HG03439 (cell line): ENCODE measurements around the gene PHKA1.
"Not testable (repeated sequence)": the region's sequence is repeated elsewhere in the genome, so short reads cannot be mapped to it uniquely, and the experiment has no call there.

Experiments
- ATAC-seq: cut with Tn5 transposase; IDR thresholded peaks from one replicate; pipeline ENCODE4 v1.9.1; 2021; ENCODE audit warnings: mild to moderate bottlenecking, moderate library complexity; ENCODE audit not compliant: unreplicated experiment

Gene PHKA1

DNA sequence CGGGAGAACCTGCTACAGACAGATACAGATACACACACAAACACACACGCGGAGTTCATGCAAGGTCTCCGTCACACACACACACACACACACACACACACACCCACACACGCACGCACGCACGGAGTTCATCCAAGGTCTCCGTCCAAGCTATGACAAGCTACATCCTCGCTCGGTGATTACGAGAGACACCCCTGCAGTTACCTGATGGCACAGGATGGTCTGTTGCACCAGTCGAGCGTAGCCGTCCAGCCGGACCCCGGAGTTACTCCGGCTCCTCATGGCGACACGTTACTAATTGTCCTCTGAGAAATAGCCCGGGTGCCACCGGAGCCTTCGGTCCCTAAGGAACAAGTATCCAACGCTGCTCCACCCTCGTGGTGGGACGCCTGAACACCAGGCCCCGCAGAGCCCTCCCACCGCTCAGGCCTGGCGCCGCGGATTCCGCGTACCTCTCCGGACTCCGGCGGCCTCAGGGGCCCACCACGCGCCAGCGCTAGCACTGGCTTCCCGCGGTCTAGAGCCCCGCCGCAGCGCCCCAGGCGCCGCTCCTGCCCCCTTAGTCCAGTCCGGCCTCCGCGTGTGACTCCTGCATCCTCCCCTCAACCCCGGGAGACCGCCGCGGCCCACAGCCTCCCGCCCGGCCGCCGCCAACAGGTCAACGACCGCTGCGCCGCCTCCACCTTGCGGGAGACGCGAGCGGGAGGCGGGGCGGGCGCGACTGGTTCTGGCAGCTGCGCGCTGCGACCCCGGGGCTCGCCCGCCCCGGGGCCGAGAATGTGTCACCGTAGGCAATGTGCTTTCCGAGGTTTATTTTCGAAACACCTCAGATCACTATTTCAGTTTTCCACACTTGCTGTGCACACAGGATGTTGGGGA lies at the start of gene PHKA1:
Gene PHKA1, minus strand, starts transcription at position 708 of the 879 bp plus-strand sequence. Its CDS starts 426 bp downstream, at position 282.
- peak; percentile 64 for ATAC-seq

GRCh38 chrX:72760454-72760853 lies 46.3 kb upstream of the PHKA1 start:
- ATAC-seq: not testable (repeated sequence)

DNA sequence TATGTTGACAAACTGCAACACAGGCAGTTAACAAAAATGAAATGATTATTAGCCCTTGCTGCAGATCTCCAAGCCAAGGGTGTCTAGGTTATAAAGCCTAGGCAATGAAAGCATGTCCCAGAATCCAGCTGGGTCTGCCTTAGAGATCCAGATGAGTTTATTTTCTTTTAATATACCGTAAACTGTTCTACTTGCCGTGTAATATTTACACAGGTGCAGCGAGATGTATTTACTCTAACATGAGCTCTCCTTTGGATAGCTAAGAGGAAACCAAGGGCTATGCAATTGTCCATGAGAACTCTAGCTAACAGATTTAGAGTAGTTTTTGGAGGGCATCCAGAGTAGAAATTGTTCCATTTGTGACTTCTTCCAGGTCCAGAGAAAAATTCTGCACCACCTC lies 34.4 kb upstream of the PHKA1 start:
- not testable (repeated sequence) for ATAC-seq

- not testable (repeated sequence) for ATAC-seq
These were observed 31.4 kb upstream of the PHKA1 start for GRCh38 chrX:72745546-72745945.

DNA sequence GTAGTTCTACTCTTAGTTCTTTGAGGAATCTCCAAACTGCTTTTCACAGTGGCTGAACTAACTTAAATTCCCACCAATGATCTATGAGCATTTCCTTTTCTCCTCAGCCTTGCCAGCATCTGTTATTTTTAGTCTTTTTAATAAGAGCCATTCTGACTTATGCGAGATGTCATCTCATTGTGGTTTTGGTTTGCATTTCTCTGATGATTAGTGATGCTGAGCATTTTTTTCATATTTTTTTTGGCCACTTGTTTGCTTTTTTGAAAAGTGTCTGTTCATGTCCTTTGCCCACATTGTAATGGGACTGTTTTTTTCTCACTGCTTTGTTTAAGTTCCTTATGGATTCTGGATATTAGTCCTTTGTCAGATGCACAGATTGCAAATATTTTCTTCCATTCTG lies 21.5 kb upstream of the PHKA1 start:
- no peak for ATAC-seq

GRCh38 chrX:72733636-72734035 lies 19.5 kb upstream of the PHKA1 start:
- not testable (repeated sequence) for ATAC-seq

- no peak for ATAC-seq
These were observed 13.7 kb upstream of the PHKA1 start for GRCh38 chrX:72727846-72728245.

DNA sequence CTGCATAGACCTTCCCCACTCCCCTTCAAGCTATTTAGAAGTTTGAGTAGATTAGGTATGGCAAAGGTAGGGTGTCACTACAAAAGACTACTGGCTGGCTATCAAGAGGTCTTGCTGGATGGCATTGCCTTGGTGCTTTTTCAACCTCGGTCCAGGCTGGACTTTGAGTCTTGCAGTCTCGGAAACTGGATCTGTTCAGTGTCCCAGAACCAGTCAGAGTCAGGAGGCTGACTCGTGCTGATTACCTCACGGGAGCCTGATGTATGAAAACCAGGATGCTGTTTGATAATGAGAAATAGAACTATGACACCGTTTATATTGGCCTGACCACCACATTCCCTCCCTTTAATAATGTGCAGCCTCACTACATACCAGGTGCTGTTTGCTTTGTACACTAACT lies 2.7 kb upstream of the PHKA1 start:
- ATAC-seq: no peak

DNA sequence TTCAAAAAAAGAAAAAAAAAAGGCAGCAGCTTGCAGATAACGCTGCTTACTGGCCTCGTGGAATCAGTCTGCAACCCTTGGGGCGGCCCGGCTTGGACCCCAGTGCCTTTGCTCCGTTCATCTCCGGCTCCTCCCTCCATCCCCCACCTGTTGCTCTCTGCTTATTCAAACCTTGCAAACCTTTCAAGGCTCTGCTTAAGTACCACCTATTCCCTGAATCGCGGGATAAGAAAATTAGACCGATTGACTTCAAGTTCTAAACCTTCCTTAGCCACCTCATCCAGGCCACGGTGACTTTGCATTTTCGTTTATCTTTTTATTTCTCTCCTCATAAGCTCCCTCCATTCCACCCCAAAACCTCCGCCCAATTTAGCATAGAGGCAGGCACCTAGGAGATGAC lies 1.4 kb upstream of the PHKA1 start:
- no peak for ATAC-seq

- ATAC-seq: no peak
These were observed 391 bp upstream of the PHKA1 start for GRCh38 chrX:72714478-72714916.

DNA sequence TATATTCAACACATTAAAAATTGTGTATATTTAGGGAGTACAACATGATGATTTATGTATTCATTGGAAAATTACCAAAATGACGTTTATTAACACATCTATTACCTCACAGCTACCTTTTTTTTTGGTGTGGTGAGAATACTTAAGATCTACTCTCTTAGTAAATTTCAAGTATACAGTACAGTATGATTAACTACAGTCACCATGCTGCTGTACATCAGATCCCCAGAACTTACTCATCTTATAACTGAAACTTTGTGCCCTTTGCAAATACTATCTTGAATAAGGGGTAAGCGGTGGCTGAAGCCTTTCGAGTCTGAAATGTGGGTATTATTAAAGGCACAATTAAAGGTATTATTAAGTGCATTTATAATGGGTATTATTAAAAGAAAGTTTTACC lies 976 bp downstream of the PHKA1 start:
- no peak for ATAC-seq

DNA sequence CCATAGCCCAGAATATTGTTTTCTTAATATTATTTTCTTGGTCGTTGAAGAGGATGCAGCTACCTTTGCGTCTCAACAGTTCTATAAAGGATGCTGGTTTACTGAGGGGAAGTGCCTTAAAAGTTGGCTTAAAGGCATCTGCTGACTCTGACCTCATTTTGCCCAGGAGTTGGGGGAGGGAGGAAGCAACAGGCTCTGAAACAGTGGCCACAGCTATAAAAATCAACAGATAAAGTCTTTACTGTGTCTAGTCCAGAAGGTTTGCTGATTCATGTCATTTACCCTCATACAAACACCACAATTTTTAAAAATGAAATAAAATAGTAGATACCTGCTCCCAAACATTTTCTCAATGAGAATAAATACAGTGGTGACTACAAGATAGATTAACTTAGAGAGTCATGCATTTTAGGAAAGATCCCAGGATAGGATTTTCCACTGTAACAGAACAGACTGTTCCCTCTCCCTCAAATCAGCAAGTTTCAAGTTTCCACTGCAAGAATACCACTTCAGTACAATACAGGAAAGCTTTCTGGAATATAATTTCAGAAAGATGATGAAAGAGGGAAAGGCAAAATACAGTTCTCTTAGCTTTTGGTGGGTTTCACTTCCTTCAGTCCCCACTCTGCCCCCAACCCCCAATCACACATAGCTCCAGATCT lies 1.9 kb downstream of the PHKA1 start:
- no peak for ATAC-seq

DNA sequence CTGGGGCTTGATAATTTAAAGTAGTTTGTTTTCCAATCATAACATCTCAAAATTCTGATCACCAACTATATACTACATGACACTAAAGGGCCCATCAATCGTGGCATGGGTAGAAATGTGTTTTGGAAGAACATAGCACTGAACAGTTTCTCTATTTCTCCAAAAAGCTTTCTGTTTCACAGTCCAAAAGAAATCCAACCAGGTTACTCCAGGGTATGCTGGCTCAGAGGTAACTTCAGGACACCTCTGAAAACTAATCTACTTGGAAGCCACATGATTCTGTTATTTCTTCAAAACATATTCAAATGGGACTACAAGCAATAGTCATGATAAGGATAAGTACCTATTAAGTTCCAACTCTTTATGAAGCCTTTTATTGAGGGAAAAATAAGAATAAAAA lies 8.3 kb downstream of the PHKA1 start:
- ATAC-seq: no peak

DNA sequence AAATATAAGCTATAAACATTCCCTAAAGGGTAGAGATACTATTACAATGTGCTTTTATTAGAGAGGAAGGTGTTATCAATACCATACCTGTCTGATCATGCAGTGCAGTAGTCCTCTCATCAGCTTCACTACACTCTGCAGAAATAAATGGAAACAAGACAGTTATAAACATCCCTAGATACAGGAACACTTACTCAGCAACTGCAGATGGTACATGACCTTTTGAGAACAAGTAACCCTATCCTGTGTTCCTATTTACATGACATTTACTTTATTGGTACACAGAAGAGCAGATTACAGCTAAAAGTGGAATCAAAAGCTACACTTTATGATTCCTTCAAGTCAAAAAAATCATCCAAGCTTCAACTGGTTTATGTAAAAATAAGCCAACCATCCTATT lies 9.0 kb downstream of the PHKA1 start:
- ATAC-seq: no peak

DNA sequence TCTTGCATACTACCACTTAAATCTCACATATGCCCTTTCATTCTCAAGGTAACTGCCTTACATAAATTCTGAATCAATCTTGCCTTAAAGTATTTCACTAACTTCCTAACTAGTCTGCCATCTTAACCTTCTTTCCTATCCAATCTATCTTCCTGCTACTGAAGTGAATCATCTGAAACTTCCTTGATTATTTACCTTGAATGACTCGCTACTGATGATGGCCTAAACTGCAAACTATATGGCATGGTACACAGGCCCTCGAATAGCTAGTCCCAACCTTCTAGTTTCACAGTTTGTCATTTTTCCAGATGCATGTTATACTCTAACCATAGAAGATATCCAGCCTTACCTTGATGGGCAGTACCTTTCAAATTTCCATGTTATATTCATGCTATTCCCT lies 19.9 kb downstream of the PHKA1 start:
- ATAC-seq: no peak

- ATAC-seq: no peak
These were observed 20.6 kb downstream of the PHKA1 start for GRCh38 chrX:72693477-72693876.

- no peak for ATAC-seq
These were observed 26.7 kb downstream of the PHKA1 start for GRCh38 chrX:72687396-72687795.

DNA sequence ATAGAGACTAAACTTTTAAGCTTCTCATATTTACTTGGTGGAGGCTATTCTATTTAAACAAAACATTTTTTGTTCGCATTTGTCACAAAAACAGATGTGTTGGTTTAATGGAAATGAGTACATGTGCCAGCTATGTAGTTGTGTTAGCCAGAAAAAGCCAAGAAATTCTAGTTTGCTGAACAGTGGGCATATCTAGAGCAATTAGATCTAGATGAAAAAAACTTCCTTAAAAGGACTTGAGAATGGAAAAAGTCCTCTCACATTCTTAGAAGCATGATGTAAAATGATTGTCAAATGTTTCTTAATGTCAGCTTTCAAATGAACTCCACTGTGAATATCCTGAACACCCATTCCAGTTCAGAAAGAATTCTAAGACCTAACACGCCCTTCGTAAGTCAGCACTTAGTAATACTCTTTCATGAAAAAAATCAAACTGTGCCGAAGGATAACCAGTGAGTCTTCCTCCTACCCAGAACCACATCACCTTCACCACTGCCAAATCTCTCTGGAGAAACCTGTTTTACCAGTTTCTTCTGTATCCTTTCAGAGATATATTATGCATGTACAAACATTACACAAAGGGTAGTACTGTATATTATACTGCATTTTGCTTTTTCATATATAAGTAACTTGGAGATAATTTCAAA lies 28.2 kb downstream of the PHKA1 start:
- no peak for ATAC-seq

- ATAC-seq: no peak
These were observed 29.1 kb downstream of the PHKA1 start for GRCh38 chrX:72685018-72685417.

GRCh38 chrX:72683631-72684030 lies 30.5 kb downstream of the PHKA1 start:
- no peak for ATAC-seq

GRCh38 chrX:72676465-72676864 lies 37.6 kb downstream of the PHKA1 start:
- ATAC-seq: no peak

- not testable (repeated sequence) for ATAC-seq
These were observed 40.2 kb downstream of the PHKA1 start for GRCh38 chrX:72673951-72674350.
